Adrenal gland (tissue), 5 donors: Measurements from ENCODE around the gene WWP2.

Experiments
- POLR2A ChIP-seq, 2 donors: fragments of 450-650 bp; IDR thresholded peaks; one replicate each; pipeline ENCODE4 v1.6.1; 2017; ENCODE audit warnings: antibody characterized with exemption in 2 of 2, mild to moderate bottlenecking in 2 of 2, moderate library complexity in 1 of 2
- TF ChIP-seq, protein P1 (sequence below), 6 experiments: fragments of 450-650 bp in 4 of 6; fragments of 200-600 bp in 2 of 6; sonication (generic) in 1 of 6; IDR thresholded peaks; 1 replicate in 5 of 6; 2 replicates in 1 of 6; pipeline versions ENCODE4 v1.5.1 to v1.8.0; 2016 to 2021; ENCODE audit warnings: antibody characterized with exemption in 6 of 6, mild to moderate bottlenecking in 2 of 6, moderate library complexity in 1 of 6
- donor health status: DM: no; HTN: no; CAD: no.

- TF ChIP-seq, protein P1, sequence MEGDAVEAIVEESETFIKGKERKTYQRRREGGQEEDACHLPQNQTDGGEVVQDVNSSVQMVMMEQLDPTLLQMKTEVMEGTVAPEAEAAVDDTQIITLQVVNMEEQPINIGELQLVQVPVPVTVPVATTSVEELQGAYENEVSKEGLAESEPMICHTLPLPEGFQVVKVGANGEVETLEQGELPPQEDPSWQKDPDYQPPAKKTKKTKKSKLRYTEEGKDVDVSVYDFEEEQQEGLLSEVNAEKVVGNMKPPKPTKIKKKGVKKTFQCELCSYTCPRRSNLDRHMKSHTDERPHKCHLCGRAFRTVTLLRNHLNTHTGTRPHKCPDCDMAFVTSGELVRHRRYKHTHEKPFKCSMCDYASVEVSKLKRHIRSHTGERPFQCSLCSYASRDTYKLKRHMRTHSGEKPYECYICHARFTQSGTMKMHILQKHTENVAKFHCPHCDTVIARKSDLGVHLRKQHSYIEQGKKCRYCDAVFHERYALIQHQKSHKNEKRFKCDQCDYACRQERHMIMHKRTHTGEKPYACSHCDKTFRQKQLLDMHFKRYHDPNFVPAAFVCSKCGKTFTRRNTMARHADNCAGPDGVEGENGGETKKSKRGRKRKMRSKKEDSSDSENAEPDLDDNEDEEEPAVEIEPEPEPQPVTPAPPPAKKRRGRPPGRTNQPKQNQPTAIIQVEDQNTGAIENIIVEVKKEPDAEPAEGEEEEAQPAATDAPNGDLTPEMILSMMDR (IDR thresholded peaks at IDR 0.05) = no peak
- no peak for TF ChIP-seq POLR2A (IDR thresholded peaks at IDR 0.05)
Observed at GRCh38 chr16:69838489-69838888, 76.4 kb downstream of the WWP2 start.
